ENCODE results near the gene ZNF579.

ZNF579 gene

DNA sequence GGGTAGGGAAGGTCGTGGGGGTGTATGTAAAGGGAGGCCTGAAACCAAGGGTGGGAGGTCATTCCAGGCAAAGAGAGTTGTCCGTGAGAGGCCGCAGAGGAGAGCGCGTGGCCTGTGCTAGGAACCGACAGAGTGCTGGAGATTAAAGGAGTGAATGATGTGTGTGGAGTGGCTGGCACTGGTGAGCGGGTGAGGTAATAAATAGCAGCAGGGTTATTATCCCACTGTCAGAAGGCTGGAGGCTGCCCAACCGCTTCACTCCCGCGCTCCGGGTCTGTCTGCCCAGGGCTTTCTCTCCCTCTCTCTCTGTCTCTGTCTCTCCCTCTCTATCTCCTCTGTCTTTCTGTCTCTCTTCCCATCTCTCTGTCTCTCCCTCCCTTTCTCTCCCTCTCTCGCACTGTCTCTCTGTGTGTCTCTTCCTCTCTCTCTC, 17.4 kb downstream of the ZNF579 start:
- no peak for DNase-seq

DNA sequence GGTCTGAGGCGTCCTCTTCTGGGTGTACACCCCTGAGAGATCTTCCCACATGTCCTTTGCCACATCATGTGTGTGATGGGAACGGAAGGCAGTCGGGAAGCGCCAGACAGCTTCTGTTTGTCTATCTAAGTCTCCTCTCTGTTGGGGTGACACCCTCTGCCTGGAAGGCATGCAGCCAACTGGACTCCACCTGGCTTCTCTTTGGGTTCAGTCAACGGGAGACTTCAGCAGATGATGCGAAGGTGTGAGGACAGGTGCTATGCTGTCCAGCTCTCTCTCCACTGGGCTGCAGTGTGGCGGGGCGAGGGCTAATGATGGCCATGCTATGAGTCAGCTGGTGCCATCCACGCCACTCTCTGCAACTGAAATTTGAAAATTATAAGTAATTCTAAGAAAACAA, 21.0 kb downstream of the ZNF579 start:
- no peak for DNase-seq

DNA sequence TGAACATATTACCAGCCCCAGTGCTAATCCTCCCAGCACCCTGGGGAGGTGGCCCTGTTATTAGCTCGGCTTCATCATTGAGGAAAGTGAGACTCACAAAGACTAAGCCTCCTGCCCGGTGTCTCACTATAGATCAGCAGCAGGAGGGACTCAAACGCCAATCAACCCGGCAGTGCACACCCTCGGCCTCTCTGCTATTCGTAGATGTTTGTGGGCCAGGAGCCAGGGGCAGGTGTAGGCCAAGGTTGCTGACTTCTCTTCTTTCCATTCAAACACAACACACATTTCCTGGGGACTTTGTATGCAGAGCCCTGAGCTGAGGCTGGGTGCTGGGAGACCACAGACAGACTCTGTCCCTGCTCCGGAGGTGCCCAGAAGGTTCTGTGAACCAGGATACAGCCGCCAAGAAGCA, 25.9 kb downstream of the ZNF579 start:
- DNase-seq, result no peak

DNA sequence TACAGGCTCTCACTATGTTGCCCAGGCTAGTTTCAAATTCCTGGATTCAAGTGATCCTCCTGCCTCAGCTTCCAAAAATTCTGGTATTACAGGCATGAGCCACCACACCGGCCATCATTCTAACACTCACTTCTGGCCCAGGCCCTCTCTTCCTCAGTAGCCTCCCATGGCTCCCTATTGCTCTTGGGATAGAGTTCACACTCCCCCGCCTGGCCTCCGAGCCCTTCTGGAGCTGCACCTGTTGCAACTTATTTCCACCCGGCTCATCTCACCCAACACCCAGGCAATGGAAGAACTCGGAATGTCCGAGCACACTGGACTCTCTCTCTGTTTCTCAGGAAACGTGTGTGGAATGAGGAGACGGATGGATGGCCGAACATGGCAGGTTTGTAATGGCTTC, 26.3 kb downstream of the ZNF579 start:
- no peak for DNase-seq

DNA sequence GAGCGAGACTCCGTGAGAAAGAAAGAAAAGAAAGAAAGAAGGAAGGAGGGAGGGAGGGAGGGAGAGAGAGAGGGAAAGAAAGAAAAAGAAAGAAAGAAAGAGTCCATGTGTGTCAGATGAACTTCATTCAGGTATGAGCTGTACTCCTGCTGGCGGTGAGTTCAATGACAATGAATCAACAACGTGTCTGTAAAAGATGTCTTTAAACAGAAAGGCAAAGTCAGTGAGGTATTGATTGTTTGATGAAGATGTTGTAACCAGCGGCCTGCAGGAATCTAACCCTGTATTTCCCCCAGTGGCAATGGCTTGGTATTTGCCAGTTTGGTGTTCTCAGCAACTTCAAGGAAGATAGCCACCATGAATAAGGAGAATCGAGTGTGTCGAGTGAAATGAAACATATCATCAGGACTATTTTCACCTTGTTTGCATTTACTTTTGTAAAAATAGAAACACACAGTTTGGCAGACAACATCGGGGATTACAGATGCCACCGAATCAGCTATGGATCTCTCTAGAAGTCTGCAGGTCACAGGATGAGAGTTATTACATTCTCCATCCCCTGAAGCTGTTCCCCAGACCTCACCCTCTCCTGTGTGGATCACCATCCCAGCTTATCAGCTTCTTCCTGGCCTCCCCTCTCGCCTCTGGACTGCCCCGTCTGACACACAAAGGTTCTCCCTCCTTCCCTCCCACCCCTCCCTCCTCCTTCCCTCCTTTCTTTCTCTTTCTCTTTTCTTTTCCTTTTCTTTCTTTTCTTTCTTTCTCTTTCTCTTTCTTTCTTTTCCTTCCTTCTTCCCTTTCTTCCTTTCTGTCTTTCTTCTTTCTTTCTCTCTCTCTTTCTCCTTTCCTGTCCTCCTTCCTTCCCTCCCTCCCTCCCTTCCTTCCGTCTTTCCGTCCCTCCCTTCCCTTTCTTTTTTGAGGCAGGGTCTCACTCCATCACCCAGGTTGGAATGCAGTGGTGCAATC, 27.1 kb downstream of the ZNF579 start:
- no peak for DNase-seq

DNA sequence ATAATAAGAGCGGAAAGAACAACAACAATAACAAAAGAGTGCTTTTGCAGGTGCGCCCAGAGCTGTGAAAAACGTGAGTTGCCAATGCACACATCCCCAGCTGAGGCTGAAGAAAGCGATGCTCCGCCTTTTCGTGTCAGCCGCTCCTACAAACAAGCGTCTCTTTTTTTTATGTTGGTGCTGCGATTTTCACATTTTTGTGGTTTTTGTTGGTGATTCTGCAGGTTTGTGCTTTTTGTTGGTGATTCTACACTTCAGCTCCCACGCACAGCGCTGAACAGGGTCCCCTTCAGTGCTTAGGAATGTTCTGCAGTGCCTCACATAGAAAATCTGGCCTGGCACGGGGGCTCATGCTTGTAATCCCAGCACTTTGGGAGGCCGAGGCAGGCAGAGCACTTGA, 28.0 kb downstream of the ZNF579 start:
- DNase-seq, result no peak

DNA sequence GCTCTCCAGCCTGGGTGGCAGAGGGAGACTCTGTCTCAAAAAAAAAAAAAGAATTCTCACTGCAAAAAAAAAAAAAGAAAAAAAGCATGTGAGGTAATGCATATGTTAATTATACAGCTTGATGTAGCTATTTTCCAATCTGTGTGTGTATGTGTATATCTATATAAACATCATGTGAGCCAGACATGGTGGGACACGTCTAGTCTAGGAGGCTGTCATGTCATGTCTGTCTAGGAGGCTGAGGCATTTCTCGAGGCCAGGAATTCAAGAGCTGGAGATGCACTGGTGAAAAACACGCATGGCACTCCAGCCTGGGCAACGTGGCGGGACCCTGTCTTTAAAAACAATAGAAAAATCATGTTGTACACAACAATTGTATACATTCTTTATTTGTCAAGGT, 28.4 kb downstream of the ZNF579 start:
- DNase-seq, result no peak

DNA sequence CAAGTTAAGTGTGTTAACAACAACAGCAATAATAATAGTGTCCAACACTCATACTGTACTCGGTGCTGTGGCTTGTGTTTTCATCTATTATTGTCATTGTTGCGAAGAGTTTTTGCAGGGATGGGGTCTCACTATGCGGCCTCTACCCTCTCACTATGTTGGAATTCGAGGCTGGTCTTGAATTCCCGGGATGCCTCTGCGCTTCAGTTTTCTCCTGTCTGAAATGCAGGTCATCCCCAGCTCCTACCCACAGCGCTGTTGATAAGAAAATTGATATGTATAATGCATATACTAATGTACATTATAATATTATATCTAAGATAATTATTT, 30.4 kb downstream of the ZNF579 start:
- DNase-seq, result no peak

DNA sequence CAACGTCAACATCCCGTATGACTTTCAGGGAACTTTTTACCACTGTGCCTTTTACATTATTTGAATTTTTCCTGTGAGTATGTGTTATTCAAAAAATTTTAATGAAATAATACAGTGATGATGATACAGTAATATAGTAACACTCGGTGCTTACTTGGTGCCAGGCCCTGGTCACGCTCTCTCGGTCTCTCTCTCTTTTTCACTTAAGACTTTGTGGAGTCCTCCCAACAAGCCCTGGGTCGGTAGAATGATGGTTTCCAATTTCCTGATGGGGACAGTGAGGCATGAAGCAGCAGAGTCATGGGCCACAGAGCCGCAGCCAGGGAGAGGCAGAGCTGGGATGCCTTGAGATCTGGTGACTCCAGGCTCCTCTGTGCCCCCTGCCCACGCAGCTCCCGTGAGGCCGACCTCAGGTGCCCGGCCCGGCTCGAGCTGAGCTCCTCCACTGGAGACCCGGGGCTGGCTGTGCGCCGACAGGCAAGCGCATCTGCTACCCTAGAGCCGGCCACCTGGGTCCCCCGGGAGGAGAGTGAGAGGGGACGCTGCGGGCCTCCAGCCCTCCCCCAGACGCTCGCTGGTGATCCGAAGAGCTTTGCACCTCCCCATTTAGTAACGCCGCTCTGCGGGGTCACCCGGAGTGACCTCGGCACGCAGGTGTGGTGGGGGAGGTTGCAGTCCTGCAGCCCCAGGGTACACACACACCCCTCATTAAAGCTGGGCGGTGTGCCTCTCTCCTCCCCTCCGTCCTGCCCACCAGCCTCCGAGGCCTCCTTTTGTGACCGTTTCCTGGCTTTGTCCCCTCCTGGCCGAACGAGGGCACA, 30.9 kb downstream of the ZNF579 start:
- DNase-seq, result no peak

DNA sequence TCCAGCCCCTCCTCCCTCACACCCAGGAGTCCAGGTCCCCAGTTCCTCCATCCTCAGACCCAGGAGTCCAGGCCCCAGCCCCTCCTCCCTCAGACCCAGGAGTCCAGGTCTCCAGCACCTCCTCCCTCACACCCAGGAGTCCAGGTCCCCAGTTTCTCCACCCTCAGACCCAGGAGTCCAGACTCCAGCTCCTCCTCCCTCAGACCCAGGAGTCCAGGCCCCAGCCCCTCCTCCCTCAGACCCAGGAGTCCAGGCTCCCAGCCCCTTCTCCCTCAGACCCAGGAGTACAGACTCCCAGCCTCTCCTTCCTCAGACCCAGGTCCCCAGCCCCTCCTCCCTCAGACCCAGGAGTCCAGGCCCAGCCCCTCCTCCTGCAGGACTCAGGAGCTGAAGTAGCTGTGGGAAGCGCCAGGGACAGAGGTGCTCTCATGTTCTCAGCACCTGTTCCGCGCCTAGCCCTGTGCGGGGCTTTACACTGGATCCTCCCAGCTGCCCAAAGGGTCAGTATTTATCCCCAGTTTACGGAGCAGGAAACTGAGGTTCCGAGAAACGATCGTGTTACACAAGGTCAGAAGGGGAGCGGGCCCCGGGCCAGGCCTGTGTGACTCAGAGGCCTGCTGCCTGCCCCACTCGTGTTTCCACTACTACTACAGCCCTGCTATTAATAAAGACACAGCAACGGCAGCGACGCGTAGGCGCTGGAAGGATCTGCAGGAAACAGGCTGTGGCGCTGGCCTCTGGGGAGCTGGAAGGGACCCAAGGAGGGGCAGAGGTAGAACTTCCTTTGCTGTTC, 33.6 kb downstream of the ZNF579 start:
- no peak for DNase-seq

DNA sequence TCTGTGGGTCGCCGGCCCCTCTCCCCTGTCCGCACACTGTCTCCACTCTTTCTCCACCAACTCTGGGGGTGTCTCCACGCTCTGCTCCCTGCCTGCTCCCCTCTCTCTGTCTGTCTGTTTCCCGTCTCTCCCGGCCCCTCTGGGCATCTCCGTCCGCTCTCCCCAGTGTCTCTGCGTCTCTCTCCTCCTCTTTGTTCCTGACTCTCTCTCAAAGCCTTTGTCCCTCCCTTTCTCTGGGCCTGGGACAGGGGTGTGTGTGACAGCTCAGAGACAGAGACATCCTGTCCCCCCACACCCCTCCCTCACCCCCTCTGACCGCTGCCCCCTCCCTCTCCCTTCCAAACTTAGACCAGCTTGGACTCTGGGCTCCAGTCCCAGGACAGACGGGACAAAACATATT, 34.6 kb downstream of the ZNF579 start:
- DNase-seq, result no peak

DNA sequence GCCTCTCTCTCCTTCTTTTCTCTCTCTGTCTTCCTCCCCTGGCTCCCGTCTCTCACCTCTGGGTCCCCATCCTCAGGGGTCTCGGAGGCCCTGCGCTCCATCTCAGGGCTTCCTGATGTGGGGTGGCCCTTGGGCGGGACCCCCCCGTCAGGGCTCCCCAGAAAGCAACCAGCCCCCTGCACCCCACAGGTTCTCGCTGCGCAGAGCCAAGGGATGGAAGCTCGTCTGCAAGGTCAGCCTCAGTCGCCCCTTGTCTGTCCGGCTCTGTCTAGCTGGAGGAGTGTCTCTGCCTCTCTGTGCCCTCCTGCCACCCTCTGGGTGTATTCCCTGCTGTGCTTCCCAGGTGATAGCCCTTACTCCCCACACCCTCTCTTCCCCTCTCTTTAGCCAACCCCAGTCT, 35.2 kb downstream of the ZNF579 start, which contains the start of gene SBK3:
Gene SBK3, minus strand, starts transcription at position 101 of the 400 bp plus-strand sequence. Its CDS starts 0 bp downstream, at position 101.
- no peak for DNase-seq

DNA sequence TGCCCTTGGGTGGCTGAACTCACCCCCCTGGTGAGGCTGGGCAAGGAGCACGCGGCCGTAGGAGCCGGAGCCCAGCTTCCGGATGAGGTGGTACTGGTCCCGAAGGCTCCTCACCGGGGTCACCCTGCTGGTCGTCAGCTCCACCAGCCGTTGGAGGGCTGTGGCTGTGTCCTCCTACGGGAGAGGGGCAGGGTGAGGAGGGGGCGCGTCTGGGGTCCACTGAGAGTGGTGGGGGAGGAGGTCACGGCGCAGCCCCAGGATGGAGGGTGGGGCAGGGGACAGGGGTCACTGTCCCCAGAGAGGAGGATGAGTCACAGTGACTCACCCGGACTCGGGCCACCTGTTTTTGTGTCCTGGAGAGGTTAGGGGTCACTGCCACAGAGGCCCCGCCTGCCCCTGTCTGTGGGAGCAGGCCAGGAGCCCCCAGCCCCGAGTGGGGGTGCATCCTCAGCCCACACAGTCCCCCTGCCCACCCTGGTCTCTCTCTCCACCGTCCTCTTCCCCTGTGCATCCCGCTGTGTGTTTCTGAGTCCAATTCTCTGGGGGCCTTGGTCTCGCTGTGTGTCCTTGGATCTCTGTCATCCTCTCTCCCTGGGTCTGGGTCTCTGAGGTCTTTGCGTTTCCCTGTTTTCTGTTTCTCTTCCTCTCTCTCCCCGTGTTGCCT, 35.7 kb downstream of the ZNF579 start:
- no peak for DNase-seq

DNA sequence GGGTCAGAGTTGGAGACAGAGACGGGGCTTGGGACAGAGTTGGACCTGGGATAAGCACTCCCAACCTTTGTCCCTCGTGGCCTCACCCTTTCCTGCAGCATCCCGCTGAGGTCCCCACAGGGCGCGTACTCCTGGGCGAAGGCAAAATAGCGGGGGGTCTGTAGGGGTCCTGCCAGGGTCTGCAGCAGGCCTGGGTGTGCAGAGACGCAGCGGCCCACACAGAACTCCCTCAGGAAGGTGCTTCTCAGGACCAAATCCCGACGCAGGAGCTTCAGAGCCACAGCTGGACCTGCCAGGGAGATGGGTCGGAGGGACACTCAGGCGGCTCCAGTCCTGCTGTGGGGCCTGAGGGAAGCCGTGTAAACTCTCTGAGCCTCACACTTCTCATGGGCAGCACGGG, 36.6 kb downstream of the ZNF579 start:
- DNase-seq, result no peak

DNA sequence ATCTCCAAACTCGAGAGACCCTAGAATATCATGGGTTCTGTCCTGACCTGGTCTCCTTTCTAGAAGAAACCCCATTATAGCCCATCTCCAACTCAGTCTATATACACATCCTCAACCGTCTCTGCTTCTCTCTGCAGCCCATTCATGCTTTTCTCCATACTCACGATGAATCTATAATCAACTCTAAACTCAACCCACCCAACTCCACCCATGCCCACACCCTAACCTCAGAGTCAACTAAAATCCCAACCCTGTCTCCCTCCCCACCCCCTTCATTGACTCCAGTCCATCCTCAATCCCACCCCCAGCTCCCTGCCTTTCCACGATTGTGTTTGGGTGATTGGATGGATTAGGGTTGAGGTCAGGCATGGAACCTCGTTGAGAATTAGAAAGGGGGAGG, 37.1 kb downstream of the ZNF579 start:
- no peak for DNase-seq

DNA sequence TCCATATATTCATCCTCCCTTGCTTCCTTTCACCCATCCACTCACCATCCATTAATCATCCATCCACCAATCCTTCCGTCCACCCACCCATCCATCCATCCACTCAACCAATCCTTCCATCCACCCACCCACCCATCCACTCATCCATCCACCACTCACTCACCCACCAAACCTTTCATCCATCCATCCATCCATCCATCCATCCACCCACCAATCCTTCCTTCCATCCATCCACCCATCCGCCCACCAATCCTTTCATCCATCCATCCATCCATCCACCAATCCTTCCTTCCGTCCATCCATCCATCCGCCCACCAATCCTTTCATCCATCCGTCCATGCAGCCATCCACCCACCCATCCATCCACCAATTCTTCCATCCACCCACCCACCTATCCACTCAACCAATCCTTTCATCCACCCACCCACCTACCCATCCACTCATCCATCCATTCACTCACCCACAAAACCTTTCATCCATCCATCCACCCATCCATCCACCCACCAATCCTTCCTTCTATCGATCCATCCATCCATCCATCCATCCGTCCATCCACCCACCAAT, 38.3 kb downstream of the ZNF579 start:
- DNase-seq, result no peak

DNA sequence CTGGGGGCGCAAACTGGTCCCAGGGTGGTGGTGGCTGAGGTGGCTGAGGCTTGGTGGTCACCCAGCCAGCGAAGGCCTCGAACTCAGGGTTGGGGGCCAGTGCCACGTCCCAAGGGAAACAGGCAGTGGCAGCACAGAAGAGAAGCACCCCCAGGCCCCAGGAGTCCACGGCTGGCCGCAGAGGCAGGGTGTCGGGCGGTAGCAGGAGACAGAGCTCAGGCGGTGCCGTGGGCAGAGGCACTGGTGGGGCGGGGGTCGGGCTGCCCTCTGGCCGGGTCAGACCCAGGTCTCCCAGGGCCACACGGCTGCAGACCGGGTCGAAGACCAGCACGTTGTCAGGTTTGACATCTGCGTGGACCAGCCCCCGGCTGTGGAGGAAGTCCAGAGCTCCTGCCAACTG, 39.6 kb downstream of the ZNF579 start:
- DNase-seq, result no peak

DNA sequence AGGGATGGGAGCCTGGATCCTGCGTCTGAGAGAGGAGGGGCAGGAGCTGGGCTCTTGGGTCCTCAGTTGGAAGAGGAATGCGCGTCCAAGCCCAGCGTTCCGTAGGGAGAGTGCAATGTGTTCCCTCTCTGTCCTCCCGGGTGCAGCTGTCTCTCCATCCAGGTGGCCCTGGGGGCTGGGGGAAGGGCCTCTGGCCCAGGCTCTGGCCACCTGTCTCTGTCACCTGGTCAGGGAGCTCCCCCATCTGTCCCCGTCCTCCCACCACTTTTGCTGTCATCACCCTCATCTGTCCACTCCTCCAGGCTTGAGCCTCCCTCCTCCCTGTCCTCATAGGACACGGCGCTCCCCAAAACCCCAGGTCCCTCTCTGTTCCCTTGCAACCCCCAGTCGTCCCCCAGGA, 40.0 kb downstream of the ZNF579 start:
- DNase-seq, result no peak

DNA sequence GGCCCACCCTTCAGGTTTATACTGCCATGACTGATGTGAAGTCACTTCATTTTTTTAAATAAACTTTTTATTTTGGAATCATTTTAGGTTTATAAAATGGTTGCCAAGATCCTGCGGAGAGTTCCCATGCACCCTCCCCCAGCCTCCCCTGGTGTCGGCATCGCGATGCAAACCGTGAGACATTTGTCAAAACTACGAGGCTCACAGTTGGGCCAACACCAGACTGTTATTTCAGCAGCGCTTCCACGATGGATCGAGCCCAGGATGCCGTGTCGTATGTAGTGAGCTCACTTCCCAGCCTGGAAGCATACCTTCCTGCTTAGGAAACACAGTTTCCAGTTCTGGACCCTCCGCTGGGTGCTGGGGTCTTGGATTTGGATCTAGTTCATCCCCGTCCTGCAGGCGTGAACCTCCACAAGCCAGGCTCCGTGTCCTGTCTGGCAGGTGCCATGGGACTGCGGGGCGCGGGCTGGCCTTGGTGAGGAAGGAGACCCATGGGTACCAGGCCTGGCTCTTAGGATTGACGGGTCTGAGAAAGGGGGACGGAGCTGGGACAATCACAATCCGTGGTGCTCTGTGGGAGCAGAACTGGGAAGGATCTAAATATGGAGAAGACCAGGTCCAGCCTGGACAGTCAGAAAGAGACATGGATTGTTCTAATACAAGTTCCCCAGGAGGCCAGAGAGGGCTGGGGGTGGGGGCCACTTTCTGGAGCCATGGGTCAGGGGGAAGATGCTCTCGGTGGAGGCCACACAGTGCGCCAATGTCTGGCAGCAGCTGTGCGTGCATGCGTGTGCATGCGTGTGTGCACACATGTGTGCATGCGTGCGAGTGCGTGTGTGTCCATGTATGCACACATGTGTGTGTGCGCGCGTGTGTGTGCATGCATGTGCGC, 41.3 kb downstream of the ZNF579 start:
- no peak for DNase-seq

DNA sequence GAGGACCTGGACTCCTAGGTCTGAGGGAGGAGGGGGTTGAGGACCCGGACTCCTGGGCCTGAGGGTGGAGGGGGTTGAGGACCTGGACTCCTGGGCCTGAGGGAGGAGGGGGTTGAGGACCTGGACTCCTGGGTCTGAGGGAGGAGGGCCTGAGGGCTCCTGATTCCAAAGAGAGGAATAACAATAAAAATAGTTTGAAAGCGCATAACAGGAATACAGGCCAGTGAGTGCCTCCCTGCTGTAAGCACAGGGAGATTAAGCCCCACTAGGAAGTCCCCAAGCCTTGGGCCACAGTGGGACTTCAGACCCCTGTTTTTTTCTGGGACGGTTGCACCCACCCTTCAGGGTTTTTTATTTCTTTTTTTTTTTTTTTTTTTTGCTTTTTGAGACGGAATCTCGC, 42.5 kb downstream of the ZNF579 start:
- no peak for DNase-seq

DNA sequence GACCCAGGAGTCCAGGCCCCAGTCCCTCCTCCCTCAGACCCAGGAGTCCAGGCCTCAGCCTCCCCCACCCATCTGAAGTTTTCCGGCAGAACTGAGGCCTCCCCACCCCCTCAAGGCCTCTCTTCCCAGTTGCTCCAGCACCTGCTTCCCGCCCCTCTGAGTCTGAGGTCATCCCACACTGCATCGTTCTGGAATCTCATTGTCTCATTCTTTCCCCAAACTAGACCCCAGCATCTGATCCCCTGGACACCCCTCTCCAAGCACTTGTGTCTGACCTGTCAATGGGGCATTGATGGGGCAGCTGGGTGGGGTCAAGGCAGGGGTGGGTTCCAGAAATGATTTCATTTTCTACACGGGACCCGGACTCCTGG, 42.9 kb downstream of the ZNF579 start:
- no peak for DNase-seq
